OCI-LY7 (cell line): ENCODE data around the gene PIGZ. TPM values are rescaled to one million over a fixed set of nuclear protein-coding genes. Genes with fewer than 3 reads are reported as not detected.

Experiments
- BruUV-seq: library from RNA; stranded (reverse); fragments of 400-500 nt; replicated peaks from 2 replicates; lab custom pipeline; 2021; lab: Mats Ljungman, UMichigan
- CTCF ChIA-PET: fragments of 300-600 bp; sonication (Branson Sonifier 250); formaldehyde crosslinking; loops from one replicate; lab custom pipeline; 2022; ENCODE audit warnings: antibody characterized with exemption; ENCODE audit not compliant: unreplicated experiment; lab: Charles Lee
- POLR2A ChIA-PET: fragments of 300-600 bp; sonication (Branson Sonifier 250); formaldehyde crosslinking; loops from one replicate; lab custom pipeline; 2022; ENCODE audit warnings: antibody characterized with exemption; lab: Charles Lee
- DNase-seq: peaks from one replicate; pipeline ENCODE4 v3.0.0-alpha.2; 2015; ENCODE audit warnings: low spot score
- H2AFZ ChIP-seq: fragments of 200-600 bp; sonication (generic), shearing (Covaris generic); 2 replicates; pipeline ENCODE4 v1.6.1; 2014; ENCODE audit warnings: mild to moderate bottlenecking, antibody characterized with exemption, low read length, moderate library complexity
- H3K27ac ChIP-seq: fragments of 200-600 bp; sonication (generic); 2 replicates; pipeline ENCODE4 v1.5.1; 2014; ENCODE audit warnings: mixed run types, low read depth, mild to moderate bottlenecking, moderate library complexity, low read length, inconsistent platforms; ENCODE audit not compliant: poor library complexity, severe bottlenecking
- H3K36me3 ChIP-seq: fragments of 200-600 bp; sonication (generic); 2 replicates; pipeline ENCODE4 v1.6.1; 2014; ENCODE audit warnings: mild to moderate bottlenecking, antibody characterized with exemption, low read length, moderate library complexity, mixed read lengths; ENCODE audit not compliant: insufficient read depth
- H3K4me1 ChIP-seq: fragments of 200-600 bp; sonication (generic); 2 replicates; pipeline ENCODE4 v1.5.1; 2014; ENCODE audit warnings: mild to moderate bottlenecking, low read length; ENCODE audit not compliant: insufficient read depth, poor library complexity, severe bottlenecking
- H3K4me2 ChIP-seq: fragments of 200-600 bp; sonication (generic); 2 replicates; pipeline ENCODE4 v1.6.1; 2014; ENCODE audit warnings: mild to moderate bottlenecking, low read length
- H3K4me3 ChIP-seq: fragments of 200-600 bp; sonication (generic); 2 replicates; pipeline ENCODE4 v1.5.1; 2014; ENCODE audit warnings: mild to moderate bottlenecking, low read depth, low read length; ENCODE audit not compliant: poor library complexity, severe bottlenecking
- H3K79me2 ChIP-seq: fragments of 200-600 bp; sonication (generic); 2 replicates; pipeline ENCODE4 v1.6.1; 2016; ENCODE audit warnings: low read depth, mild to moderate bottlenecking, low read length, moderate library complexity, mixed read lengths; ENCODE audit not compliant: insufficient read depth
- H3K9me2 ChIP-seq: fragments of 200-600 bp; sonication (generic); 2 replicates; pipeline ENCODE4 v1.6.1; 2016; ENCODE audit warnings: mild to moderate bottlenecking, low read length, mixed read lengths; ENCODE audit not compliant: insufficient read depth
- H3K9me3 ChIP-seq: fragments of 200-600 bp; sonication (generic); 2 replicates; pipeline ENCODE4 v1.6.1; 2014; ENCODE audit warnings: mild to moderate bottlenecking, mixed run types, low read length, mixed read lengths
- H4K20me1 ChIP-seq: fragments of 200-600 bp; sonication (generic); 2 replicates; pipeline ENCODE4 v1.6.1; 2014; ENCODE audit warnings: mild to moderate bottlenecking, antibody characterized with exemption, low read length, moderate library complexity, mixed read lengths; ENCODE audit not compliant: insufficient read depth
- EZH2phosphoT487 ChIP-seq: fragments of 200-600 bp; sonication (generic); IDR thresholded peaks from 2 replicates; pipeline ENCODE4 v1.6.1; 2018; ENCODE audit warnings: low read depth, borderline replicate concordance, mild to moderate bottlenecking, mixed run types, antibody characterized with exemption, low read length, moderate library complexity, mixed read lengths
- intact Hi-C: fragments of 100-400 bp; cut with micrococcal nuclease; formaldehyde crosslinking; loops from one replicate; pipeline ENCODE4 v1.10.0; 2022; ENCODE audit not compliant: unreplicated experiment
- total RNA-seq, 2 experiments: library from RNA; depleted of rRNA in 1 of 2; stranded (reverse); fragments of >200 nt in 1 of 2; shearing (Covaris generic) in 1 of 2; gene quantifications; 2 replicates each; pipeline ENCODE4 v1.2.3, GENCODE V29; 2014 to 2022
- TF ChIP-seq, protein P1 (sequence below): fragments of 200-600 bp; sonication (generic); conservative IDR thresholded peaks from 2 replicates; pipeline ENCODE4 v1.5.1; 2014; ENCODE audit warnings: mild to moderate bottlenecking, antibody characterized with exemption, low read length, moderate library complexity, mixed read lengths

PIGZ gene
- total RNA-seq, 2 experiments from 2014 or later, result not detected

DNA sequence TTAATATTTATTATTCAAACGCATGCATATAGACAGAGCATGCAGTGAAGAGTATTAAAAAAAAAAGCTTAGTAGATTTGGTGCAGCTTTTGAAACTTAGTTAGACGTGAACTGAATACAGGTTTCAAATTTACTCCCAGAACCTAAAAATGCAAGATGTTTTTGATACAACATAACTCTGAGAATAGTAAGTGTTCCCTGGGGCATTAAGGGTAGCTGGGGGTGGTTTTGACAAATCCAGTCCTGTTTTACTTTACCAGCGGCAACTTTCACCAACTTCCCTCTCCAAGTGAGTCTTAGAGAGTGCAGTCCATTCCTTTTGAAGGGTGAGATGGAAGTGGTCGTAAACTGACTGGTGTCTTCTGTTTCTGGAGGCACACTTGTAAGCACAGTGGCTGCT lies 37.5 kb downstream of the PIGZ start:
- no peak overlapping the region for H2AFZ ChIP-seq
- H3K79me2 ChIP-seq, result no peaks in the 10 kb centered on the region
- H3K27ac ChIP-seq, result peak overlapping the region; percentile 72
- H3K4me2 ChIP-seq, result peak overlapping the region; percentile 64
- ChIA-PET CTCF (no interaction called here), POLR2A (interaction anchor here (0.5 to 0.7 kb wide), 4 partner anchors 8 to 1531 kb away, joined by 3 read pairs; no protein-coding TSS in a partner anchor)
- H4K20me1 ChIP-seq, result no peaks in the 10 kb centered on the region; the same call in 1 of the 2 replicates
- BruUV-seq, result no TSS peak
- H3K4me3 ChIP-seq, result peak overlapping the region; percentile 15
- TF ChIP-seq, protein P1, sequence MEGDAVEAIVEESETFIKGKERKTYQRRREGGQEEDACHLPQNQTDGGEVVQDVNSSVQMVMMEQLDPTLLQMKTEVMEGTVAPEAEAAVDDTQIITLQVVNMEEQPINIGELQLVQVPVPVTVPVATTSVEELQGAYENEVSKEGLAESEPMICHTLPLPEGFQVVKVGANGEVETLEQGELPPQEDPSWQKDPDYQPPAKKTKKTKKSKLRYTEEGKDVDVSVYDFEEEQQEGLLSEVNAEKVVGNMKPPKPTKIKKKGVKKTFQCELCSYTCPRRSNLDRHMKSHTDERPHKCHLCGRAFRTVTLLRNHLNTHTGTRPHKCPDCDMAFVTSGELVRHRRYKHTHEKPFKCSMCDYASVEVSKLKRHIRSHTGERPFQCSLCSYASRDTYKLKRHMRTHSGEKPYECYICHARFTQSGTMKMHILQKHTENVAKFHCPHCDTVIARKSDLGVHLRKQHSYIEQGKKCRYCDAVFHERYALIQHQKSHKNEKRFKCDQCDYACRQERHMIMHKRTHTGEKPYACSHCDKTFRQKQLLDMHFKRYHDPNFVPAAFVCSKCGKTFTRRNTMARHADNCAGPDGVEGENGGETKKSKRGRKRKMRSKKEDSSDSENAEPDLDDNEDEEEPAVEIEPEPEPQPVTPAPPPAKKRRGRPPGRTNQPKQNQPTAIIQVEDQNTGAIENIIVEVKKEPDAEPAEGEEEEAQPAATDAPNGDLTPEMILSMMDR, result no peak
- TF ChIP-seq EZH2phosphoT487, result no peak
- peak; percentile 36 for DNase-seq
- no peaks in the 10 kb centered on the region for H3K9me3 ChIP-seq
- peaks cover 26% of the 10 kb centered on the region for H3K4me1 ChIP-seq
- H3K9me2 ChIP-seq, result no peaks in the 10 kb centered on the region
- peaks cover 78% of the 10 kb centered on the region for H3K36me3 ChIP-seq
- intact Hi-C loops, result no loop called here

DNA sequence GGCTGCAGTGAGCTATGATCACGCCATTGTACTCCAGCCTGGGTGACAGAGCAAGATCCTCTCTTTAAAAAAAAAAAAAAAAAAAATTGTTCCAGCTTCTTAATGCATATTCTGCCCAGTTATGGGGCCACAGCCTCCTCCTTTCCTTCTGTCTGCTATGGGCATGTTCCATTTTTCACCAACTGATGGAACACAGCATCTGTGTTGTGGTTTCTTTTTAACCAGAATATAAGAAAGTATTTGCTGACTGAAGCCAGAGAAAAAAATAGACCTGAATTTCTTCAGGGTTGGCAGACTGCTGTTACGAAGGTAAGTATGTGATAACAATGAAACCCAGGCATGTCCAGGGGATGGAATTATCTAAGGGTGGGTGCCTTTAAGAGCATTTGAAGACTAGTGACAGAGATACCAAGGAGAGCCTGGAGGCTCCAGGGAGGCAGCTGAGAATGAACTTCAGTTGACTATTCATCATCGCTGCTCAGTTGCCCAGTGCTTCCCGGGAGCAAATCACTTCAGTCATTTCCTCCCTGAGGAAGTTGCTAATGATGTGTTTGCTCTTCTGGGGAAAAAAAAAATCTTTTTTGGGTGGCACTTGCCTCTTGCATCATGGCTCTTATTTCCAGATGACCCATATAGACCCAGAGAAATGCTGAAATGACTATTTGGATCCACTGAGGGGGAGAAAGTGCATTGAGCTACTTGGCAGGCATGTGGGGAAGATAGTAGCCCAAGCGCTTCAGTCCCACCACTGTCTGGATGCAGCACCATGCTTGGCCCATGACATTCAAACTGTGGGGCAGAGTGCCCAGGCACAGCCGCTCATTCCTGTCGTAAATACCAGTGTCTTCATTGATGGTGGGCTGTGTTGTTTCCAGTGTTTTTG lies 40.8 kb downstream of the PIGZ start:
- DNase-seq, result no peak
- TF ChIP-seq EZH2phosphoT487, result no peak
- TF ChIP-seq, protein P1, result no peak
- CTCF ChIA-PET, result no interaction called here

DNA sequence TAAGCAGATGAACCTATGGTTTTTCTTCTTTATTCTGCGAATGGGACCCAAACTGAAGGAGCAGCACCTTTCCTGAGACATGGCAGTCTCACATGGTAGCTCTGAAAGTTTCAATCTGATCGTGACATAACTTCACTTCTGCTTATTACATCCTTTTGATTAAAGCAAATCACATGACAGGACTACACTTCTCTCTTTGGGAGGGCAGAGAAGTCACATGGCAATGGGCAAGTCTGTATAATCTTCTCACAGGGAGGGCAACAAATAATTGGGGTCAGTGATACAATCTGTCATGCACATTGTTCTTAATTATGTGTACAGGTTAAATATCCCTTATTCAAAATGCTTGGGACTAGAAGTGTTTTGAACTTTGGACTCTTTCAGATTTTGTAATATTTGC lies 47.9 kb downstream of the PIGZ start:
- POLR2A ChIA-PET, result no interaction called here
- DNase-seq, result no peak
- no peak for TF ChIP-seq EZH2phosphoT487
- TF ChIP-seq, protein P1, result no peak

More for the DNA sequence above, 40.8 kb downstream of the PIGZ start:
- Histone ChIP-seq H3K4me3 (no peak overlapping the region), H4K20me1 (no peaks in the 10 kb centered on the region), H3K36me3 (peaks cover 58% of the 10 kb centered on the region), H2AFZ (no peak overlapping the region), H3K9me3 (no peaks in the 10 kb centered on the region), H3K4me2 (no peak overlapping the region), H3K9me2 (no peaks in the 10 kb centered on the region), H3K27ac (no peak overlapping the region), H3K4me1 (peaks cover 25% of the 10 kb centered on the region), H3K79me2 (no peaks in the 10 kb centered on the region)
- no TSS peak for BruUV-seq
- POLR2A ChIA-PET, result no interaction called here
- intact Hi-C loops, result no loop called here

More for the DNA sequence above, 47.9 kb downstream of the PIGZ start:
- Histone ChIP-seq H3K9me3 (no peaks in the 10 kb centered on the region), H3K27ac (no peak overlapping the region), H3K36me3 (peaks cover 47% of the 10 kb centered on the region), H3K79me2 (no peaks in the 10 kb centered on the region), H3K4me3 (no peak overlapping the region), H3K4me2 (no peak overlapping the region), H3K9me2 (no peaks in the 10 kb centered on the region), H3K4me1 (peaks cover 5% of the 10 kb centered on the region), H2AFZ (no peak overlapping the region), H4K20me1 (no peaks in the 10 kb centered on the region)
- intact Hi-C loops, result no loop called here
- CTCF ChIA-PET, result no interaction called here
- no TSS peak for BruUV-seq
